Subcutaneous abdominal adipose tissue (tissue), 5 donors: ENCODE measurements around the gene KPTN.

ENCODE experiments used
- H3K27ac ChIP-seq: one replicate; pipeline ENCODE4 v1.7.0; 2013; ENCODE audit warnings: low read depth, mild to moderate bottlenecking, inconsistent platforms, low read length, moderate library complexity
- H3K27me3 ChIP-seq, 5 donors: one replicate each; pipeline ENCODE4 v1.7.0; 2013; ENCODE audit warnings: low read length in 5 of 5, inconsistent platforms in 1 of 5; ENCODE audit not compliant: control insufficient read depth in 5 of 5, insufficient read depth in 4 of 5
- H3K36me3 ChIP-seq, 5 donors: one replicate each; pipeline ENCODE4 v1.7.0; 2013; ENCODE audit warnings: low read length in 5 of 5; ENCODE audit not compliant: control insufficient read depth in 5 of 5, insufficient read depth in 5 of 5
- H3K4me1 ChIP-seq, 5 donors: one replicate each; pipeline ENCODE4 v1.7.0; 2013; ENCODE audit warnings: low read length in 5 of 5, mild to moderate bottlenecking in 3 of 5, moderate library complexity in 1 of 5; ENCODE audit not compliant: control insufficient read depth in 5 of 5, insufficient read depth in 5 of 5
- H3K4me3 ChIP-seq, 5 donors: one replicate each; pipeline ENCODE4 v1.7.0; 2013; ENCODE audit warnings: low read length in 5 of 5, low read depth in 1 of 5
- H3K9ac ChIP-seq, 5 donors: one replicate each; pipeline ENCODE4 v1.7.0; 2013; ENCODE audit warnings: low read length in 5 of 5, mild to moderate bottlenecking in 4 of 5, moderate library complexity in 3 of 5
- H3K9me3 ChIP-seq, 5 donors: one replicate each; pipeline ENCODE4 v1.7.0; 2013; ENCODE audit warnings: low read length in 5 of 5; ENCODE audit not compliant: control insufficient read depth in 5 of 5
- donor health status: healthy.
- donor health status: healthy.
- donor health status: healthy.
- donor health status: healthy.
- donor health status: healthy.

The KPTN gene

DNA sequence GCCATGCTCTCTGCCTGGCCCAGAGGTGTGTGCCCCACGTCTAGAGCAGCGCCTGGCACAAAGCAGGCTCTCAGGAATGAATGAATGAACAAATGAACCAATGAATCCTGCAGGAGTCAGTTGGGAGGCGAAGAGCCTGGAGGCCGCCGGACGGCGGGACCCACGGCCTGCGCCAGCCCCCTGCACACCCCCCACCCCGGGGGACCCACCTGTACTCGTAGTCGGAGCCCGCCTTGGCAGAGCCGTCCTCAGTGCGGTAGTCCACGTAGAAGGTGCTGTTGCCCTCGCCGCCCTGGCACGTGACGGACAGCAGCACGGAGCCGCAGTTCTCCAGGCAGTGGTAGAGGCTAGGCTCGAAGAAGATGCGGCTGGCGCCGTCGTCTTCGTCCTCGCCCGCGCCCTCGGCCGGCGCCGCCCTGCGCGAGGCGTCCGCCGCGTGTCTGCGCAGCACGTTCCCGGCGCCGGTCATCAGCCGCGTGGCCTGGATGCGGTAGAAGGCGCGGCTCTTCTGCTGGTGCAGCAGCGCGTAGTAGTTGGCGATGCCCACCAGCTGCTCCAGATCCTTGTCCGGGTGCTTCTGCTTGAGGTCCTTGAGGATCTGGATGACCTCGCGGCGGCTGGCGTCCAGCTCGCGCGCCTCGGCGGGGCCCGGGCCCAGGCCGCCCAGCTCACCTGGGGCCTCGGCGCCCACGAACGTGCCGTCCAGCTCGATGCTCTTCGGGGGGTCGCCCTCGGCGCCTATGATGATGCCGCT, 27.1 kb downstream of the KPTN start:
- H3K27ac ChIP-seq = no peak overlapping the region
- no peak overlapping the region for H3K4me3 ChIP-seq
- H3K9ac ChIP-seq = no peak overlapping the region
- peaks cover 26 to 60% (median 45%) of the 10 kb centered on the region in 5 donors for H3K27me3 ChIP-seq
- peaks cover 0 to 6% (median 0%) of the 10 kb centered on the region in 5 donors for H3K4me1 ChIP-seq
- no peaks in the 10 kb centered on the region for H3K36me3 ChIP-seq
- peaks cover 7 to 18% (median 13%) of the 10 kb centered on the region in 5 donors for H3K9me3 ChIP-seq

DNA sequence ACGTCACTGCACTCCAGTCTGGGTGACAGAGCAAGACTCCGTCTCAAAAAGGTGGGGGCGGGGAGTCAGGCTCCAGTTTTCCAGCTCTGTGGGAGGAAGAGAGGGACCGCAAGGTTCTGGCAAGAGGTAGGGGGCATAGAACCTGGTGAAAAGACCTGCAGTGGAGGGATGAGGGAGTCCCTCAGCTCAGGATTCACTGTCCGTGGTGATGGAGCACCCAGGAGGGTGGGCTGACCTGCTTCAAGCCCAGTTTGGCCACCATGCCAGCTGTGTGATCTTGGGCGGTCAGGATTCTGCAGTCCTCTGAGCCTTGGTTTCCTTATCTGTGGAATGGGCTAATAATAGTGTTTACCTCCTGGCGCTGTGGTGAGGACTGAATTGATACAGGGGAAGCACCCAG, 33.5 kb downstream of the KPTN start:
- H3K4me1 ChIP-seq = peaks cover 0 to 22% (median 11%) of the 10 kb centered on the region in 5 donors
- no peak overlapping the region for H3K9ac ChIP-seq
- no peaks in the 10 kb centered on the region for H3K36me3 ChIP-seq
- H3K4me3 ChIP-seq = no peak overlapping the region
- peaks cover 2 to 6% (median 5%) of the 10 kb centered on the region in 5 donors for H3K9me3 ChIP-seq
- no peak overlapping the region for H3K27ac ChIP-seq
- H3K27me3 ChIP-seq = peaks cover 26 to 66% (median 48%) of the 10 kb centered on the region in 5 donors

DNA sequence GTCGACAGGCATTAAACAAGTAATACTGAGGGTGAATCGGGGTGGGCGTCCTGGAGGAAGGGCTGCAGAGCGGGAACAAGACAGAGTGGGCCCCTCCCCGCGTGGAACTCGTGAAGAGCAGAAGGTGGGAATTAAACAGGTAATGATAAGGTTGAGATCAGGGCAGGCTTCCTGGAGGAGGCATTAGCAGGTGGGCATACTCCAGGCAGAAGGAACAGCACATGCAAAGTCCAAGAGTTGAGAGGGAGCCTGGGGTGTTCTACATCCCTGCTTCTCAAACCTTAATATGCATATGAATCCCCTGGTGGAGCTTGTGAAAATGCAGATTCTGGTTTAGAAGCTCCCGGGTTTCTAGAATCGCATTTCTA, 35.7 kb downstream of the KPTN start:
- no peak overlapping the region for H3K4me3 ChIP-seq
- H3K9ac ChIP-seq = no peak overlapping the region
- peaks cover 0 to 26% (median 11%) of the 10 kb centered on the region in 5 donors for H3K4me1 ChIP-seq
- no peaks in the 10 kb centered on the region for H3K36me3 ChIP-seq
- peaks cover 33 to 74% (median 61%) of the 10 kb centered on the region in 5 donors for H3K27me3 ChIP-seq
- no peaks in the 10 kb centered on the region for H3K9me3 ChIP-seq
- no peak overlapping the region for H3K27ac ChIP-seq

DNA sequence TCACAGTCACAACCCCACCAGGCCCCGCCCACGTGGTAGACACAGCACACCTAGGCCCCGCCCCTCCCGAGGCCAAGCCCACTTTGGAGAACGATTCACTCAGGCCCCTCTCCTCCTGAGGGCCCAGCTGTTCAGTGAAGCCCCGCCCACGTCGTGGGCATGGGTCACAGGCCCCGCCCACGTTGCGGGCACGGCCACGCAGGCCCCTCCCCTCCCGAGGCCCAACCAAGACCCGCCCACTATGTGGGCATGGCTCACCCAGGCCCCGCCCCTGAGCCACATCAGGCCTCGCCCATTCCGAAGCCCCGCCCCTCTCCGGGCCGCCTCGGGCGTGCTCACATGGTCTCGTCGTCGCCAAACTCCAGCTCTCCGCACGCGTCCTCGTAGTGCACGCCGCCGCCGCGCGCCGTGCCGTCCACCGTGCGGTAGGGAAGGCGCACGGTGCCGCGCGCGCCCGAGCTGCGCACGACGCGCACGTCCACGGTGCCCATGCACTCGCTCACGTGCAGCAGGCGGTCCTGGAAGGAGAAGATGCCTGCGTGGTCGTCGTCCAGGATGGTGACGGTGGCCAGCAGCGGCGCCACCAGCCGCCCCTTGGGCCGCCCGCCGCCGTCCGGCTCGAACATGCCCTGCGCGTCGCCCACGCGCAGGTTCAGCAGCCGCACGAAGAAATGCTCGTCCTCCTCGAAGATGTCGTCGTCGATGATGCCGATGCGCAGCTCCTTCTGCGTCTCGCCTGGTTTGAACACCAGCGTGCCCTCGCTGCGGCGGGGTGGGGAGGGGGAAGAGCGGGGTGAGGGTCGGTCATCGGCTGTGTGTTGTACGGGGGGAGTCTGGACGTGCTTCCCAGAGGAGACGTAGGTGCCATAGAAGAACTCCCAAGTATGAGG, 36.3 kb downstream of the KPTN start:
- peaks cover 33 to 78% (median 65%) of the 10 kb centered on the region in 5 donors for H3K27me3 ChIP-seq
- no peaks in the 10 kb centered on the region for H3K9me3 ChIP-seq
- peak overlapping the region in 3 of 5 donors; percentile 10 to 59 (median 34) for H3K4me3 ChIP-seq
- H3K4me1 ChIP-seq = peaks cover 0 to 26% (median 11%) of the 10 kb centered on the region in 5 donors
- H3K27ac ChIP-seq = no peak overlapping the region
- H3K9ac ChIP-seq = no peak overlapping the region
- H3K36me3 ChIP-seq = no peaks in the 10 kb centered on the region

DNA sequence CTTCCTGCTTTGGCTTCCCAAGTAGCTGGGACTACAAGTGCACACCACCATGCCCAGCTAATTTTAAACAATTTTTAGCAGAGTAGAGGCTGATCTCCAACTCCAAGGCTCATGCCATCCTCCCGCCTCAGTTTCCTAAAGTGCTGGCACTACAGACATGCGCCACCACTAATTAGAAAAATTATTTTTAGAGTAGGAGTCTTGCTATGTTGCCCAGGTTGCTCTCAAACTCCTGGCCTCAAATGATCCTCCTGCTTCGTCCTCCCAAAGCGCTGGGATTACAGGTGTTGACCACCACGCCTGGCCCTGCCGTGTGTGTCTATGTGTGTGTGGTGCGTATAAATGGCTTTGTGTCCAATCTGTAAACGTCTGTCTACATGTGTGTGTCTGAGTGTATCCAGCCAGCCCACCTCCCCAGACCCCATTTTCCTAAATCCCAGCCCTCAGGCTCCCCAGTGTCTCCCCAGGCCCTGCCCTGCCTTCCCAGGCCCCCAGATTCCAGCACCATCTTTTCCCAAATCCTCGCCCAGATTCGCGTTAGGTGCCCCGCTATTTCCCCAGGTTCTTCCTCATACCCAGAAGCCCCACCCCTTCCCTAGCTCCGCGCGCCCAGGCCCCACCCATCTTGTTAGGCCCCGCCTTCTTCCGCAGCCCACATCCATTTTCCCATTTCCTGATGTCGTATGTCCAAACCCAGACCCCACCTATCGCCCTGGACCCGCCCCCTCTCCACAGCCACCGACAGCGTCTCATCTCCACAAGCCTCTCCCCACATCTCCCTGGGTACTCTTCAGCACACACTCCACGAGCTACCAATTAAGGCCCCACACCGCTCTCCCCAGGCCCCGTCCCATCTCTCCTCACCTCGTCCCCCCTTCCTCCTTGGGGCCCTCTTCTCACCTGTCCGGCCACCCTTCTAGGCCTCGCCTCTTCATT, 37.2 kb downstream of the KPTN start:
- Histone ChIP-seq H3K27ac (no peak overlapping the region), H3K4me1 (peaks cover 0 to 26% (median 11%) of the 10 kb centered on the region in 5 donors), H3K36me3 (no peaks in the 10 kb centered on the region), H3K9me3 (no peaks in the 10 kb centered on the region), H3K9ac (no peak overlapping the region), H3K4me3 (peak overlapping the region in 3 of 5 donors; percentile 10 to 59 (median 34)), H3K27me3 (peaks cover 36 to 86% (median 72%) of the 10 kb centered on the region in 5 donors)

DNA sequence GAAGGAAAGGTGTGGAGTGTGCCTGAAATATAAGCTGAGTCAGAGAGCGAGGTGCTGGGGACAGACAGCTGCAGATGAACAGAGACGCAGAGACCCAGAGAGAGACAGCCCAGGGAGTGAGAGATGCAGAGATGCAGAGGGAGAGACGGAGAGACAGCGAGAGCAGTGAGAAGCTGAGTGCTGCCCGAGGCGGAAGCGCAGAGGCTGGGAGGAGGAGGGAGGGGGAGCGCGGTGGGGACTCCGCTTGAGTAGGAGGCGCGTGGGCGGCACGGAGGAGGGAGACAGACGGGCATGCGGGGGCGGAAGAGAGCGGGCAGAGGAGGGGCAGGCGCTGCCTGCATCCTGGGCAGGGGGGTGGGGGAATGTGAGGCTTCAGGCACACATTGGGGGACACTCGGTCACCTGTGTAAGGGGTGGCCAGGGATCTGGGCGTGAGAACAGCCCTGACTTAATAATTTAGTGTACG, 38.0 kb downstream of the KPTN start:
- H3K4me1 ChIP-seq = peaks cover 0 to 26% (median 11%) of the 10 kb centered on the region in 5 donors
- H3K9ac ChIP-seq = no peak overlapping the region
- H3K9me3 ChIP-seq = no peaks in the 10 kb centered on the region
- peak overlapping the region in 1 of 5 donors; percentile 26 for H3K4me3 ChIP-seq
- peaks cover 36 to 88% (median 72%) of the 10 kb centered on the region in 5 donors for H3K27me3 ChIP-seq
- H3K27ac ChIP-seq = no peak overlapping the region
- H3K36me3 ChIP-seq = no peaks in the 10 kb centered on the region

DNA sequence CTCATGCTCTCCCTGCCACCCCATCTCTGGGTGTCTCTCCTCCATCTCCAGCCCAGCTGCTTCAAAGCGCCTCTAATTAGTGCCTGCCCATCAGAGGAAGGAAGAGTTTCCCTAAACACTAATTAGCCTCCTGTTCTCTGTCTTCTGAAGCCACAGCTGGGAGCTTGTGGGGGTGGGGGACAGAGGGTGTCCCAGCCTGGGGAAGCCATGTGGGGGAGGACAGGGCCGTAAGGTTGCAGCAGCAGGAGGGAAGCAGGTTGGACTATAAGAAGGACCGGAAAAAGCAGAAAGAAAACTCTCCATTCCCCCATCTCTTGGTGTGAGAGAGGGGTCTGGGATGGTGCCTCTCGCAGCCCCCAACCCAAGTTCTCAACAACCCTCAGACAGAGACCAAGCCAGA, 38.5 kb downstream of the KPTN start:
- peak overlapping the region in 1 of 5 donors; percentile 26 for H3K4me3 ChIP-seq
- H3K36me3 ChIP-seq = no peaks in the 10 kb centered on the region
- peaks cover 33 to 87% (median 72%) of the 10 kb centered on the region in 5 donors for H3K27me3 ChIP-seq
- no peak overlapping the region for H3K27ac ChIP-seq
- H3K9ac ChIP-seq = no peak overlapping the region
- H3K9me3 ChIP-seq = no peaks in the 10 kb centered on the region
- H3K4me1 ChIP-seq = peaks cover 0 to 26% (median 11%) of the 10 kb centered on the region in 5 donors

DNA sequence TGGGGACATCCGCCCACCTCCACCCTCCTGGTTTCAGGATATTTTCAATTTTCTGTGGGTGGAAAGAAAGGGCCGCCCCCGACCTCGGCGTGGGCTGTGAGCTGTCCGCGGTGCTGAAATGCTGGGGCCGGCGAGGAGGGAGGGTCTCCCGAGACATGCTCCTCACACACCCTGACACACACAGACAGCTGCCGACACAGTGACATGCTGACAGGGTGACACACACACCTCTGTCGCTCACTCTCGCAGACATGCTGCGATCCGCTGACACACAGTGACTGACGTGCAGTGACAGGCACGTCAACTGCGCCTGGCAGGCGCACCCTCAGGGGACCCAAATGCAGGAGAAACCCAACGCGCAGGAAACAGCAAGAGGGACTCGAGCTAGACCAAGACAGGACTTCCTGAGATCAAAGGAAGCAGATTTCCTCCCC, 39.6 kb downstream of the KPTN start:
- no peak overlapping the region for H3K9ac ChIP-seq
- H3K27me3 ChIP-seq = peaks cover 30 to 77% (median 64%) of the 10 kb centered on the region in 5 donors
- H3K9me3 ChIP-seq = no peaks in the 10 kb centered on the region
- H3K4me1 ChIP-seq = peaks cover 0 to 26% (median 11%) of the 10 kb centered on the region in 5 donors
- no peak overlapping the region for H3K27ac ChIP-seq
- H3K4me3 ChIP-seq = no peak overlapping the region
- no peaks in the 10 kb centered on the region for H3K36me3 ChIP-seq

DNA sequence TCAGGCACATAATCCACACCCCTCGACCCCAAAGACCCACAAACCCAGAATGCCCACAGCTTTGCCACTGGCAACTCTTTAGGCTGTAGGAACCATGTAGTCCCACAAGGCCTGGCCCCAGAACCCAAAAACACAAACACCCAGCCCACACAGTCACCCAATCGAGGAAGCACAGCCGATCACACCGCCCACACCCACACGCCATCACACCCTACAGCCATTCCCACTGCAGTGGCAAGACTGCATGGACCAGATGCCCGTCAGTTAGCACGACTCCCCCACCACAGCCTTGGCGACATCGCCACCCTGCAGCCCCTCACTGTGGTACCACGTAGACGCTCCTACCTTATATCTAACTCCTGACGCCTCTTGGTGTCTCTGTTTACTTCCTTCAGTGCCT, 40.7 kb downstream of the KPTN start:
- Histone ChIP-seq H3K9ac (no peak overlapping the region), H3K27ac (no peak overlapping the region), H3K9me3 (no peaks in the 10 kb centered on the region), H3K4me1 (peaks cover 0 to 26% (median 11%) of the 10 kb centered on the region in 5 donors), H3K27me3 (peaks cover 22 to 73% (median 61%) of the 10 kb centered on the region in 5 donors), H3K4me3 (no peak overlapping the region), H3K36me3 (no peaks in the 10 kb centered on the region)
